Gastroesophageal sphincter (tissue), 4 donors: ENCODE results near the gene ZNF778. TPM values are rescaled to one million over a fixed set of nuclear protein-coding genes. Genes with fewer than 3 reads are reported as not detected.

ENCODE experiments used
- ATAC-seq: fragments of 150-250 bp; one replicate; pipeline ENCODE4 v1.9.1; 2016; ENCODE audit warnings: mild to moderate bottlenecking, moderate library complexity
- H3K27ac ChIP-seq, 4 donors: fragments of 200-600 bp; sonication (generic) in 3 of 4; 1 replicate in 3 of 4; 2 replicates in 1 of 4; pipeline ENCODE4 v1.5.1; 2016 to 2019
- H3K27me3 ChIP-seq: fragments of 200-600 bp; sonication (generic); one replicate; pipeline ENCODE4 v1.5.1; 2019
- H3K36me3 ChIP-seq, 2 donors: fragments of 200-600 bp; sonication (generic); one replicate each; pipeline ENCODE4 v1.5.1; 2019; ENCODE audit warnings: control low read depth in 1 of 2
- H3K4me1 ChIP-seq, 3 donors: fragments of 200-600 bp; sonication (generic); 1 replicate in 2 of 3; 2 replicates in 1 of 3; pipeline ENCODE4 v1.5.1; 2016 to 2019; ENCODE audit warnings: control low read depth in 2 of 3
- H3K4me3 ChIP-seq, 2 donors: fragments of 200-600 bp; sonication (generic); one replicate each; pipeline ENCODE4 v1.5.1; 2019; ENCODE audit warnings: mild to moderate bottlenecking in 1 of 2, moderate library complexity in 1 of 2
- H3K9me3 ChIP-seq, 3 donors: fragments of 200-600 bp; sonication (generic); one replicate each; pipeline ENCODE4 v1.5.1; 2017 to 2019; ENCODE audit warnings: control low read depth in 2 of 3
- CTCF ChIP-seq, 4 experiments: fragments of 200-600 bp in 2 of 4; fragments of 450-650 bp in 2 of 4; sonication (generic) in 1 of 4; IDR thresholded peaks; one replicate each; pipeline ENCODE4 v1.5.1; 2017 to 2019; ENCODE audit warnings: antibody characterized with exemption in 4 of 4, mild to moderate bottlenecking in 2 of 4, moderate library complexity in 2 of 4
- EP300 ChIP-seq: sonication (generic); formaldehyde crosslinking; IDR thresholded peaks from one replicate; pipeline ENCODE4 v1.6.1; 2017; ENCODE audit warnings: antibody characterized with exemption, mild to moderate bottlenecking
- POLR2A ChIP-seq, 2 donors: fragments of 450-650 bp; IDR thresholded peaks; one replicate each; pipeline ENCODE4 v1.6.1; 2017; ENCODE audit warnings: antibody characterized with exemption in 2 of 2, mild to moderate bottlenecking in 2 of 2, moderate library complexity in 1 of 2
- POLR2AphosphoS5 ChIP-seq: sonication (generic); formaldehyde crosslinking; IDR thresholded peaks from one replicate; pipeline ENCODE4 v1.6.1; 2017; ENCODE audit warnings: antibody characterized with exemption
- WGBS, 2 donors: methylation state at CpG; one replicate each; pipeline ENCODE4 v1.1.5; 2018; ENCODE audit warnings: low coverage in 1 of 2; 5-methylcytosine and 5-hydroxymethylcytosine counted together
- total RNA-seq, 4 donors: library from RNA; depleted of rRNA; stranded (reverse); fragments of >200 nt; gene quantifications; one replicate each; pipeline ENCODE4 v1.1.0, GENCODE V29; 2016

Gene ZNF778
- total RNA-seq, 4 donors from 2014 or later, result 11.1 to 28.0 (median 12.4) TPM

GRCh38 chr16:89193576-89194293 lies 23.8 kb upstream of the ZNF778 start:
- 67% methylated on average over 3 of the region's 38 CpGs; no CpG with 5 or more reads in 1 of the 2 donors for WGBS, 2 donors
- Histone ChIP-seq H3K36me3 (no peaks in the 10 kb centered on the region), H3K27ac (no peak overlapping the region), H3K4me3 (peak overlapping the region in 1 of 2 donors; percentile 56), H3K9me3 (no peaks in the 10 kb centered on the region), H3K4me1 (peaks cover 0 to 19% (median 6%) of the 10 kb centered on the region in 3 donors), H3K27me3 (peaks cover 34% of the 10 kb centered on the region)
- ATAC-seq, result no peak
- TF ChIP-seq POLR2AphosphoS5 (no peak), CTCF (IDR thresholded peaks at IDR 0.05) (no peak), EP300 (no peak), POLR2A (IDR thresholded peaks at IDR 0.05) (no peak)

GRCh38 chr16:89194340-89195311 lies 22.9 kb upstream of the ZNF778 start:
- no peaks in the 10 kb centered on the region for H3K36me3 ChIP-seq
- H3K9me3 ChIP-seq, result no peaks in the 10 kb centered on the region
- H3K4me1 ChIP-seq, result peaks cover 0 to 19% (median 6%) of the 10 kb centered on the region in 3 donors
- H3K4me3 ChIP-seq, result no peak overlapping the region
- peaks cover 43% of the 10 kb centered on the region for H3K27me3 ChIP-seq
- ATAC-seq, result no peak
- no peak overlapping the region for H3K27ac ChIP-seq
- no CpG with 5 or more reads among the region's 45 CpGs for WGBS, 2 donors
- TF ChIP-seq CTCF (IDR thresholded peaks at IDR 0.05), result no peak
- no peak for TF ChIP-seq POLR2AphosphoS5
- no peak for TF ChIP-seq POLR2A (IDR thresholded peaks at IDR 0.05)
- TF ChIP-seq EP300, result no peak

GRCh38 chr16:89195521-89196171 lies 21.9 kb upstream of the ZNF778 start:
- no peaks in the 10 kb centered on the region for H3K36me3 ChIP-seq
- no peaks in the 10 kb centered on the region for H3K9me3 ChIP-seq
- TF ChIP-seq CTCF (IDR thresholded peaks at IDR 0.05) (no peak), POLR2AphosphoS5 (no peak), EP300 (no peak), POLR2A (IDR thresholded peaks at IDR 0.05) (no peak)
- no peak overlapping the region for H3K27ac ChIP-seq
- peaks cover 53% of the 10 kb centered on the region for H3K27me3 ChIP-seq
- H3K4me1 ChIP-seq, result peaks cover 0 to 26% (median 11%) of the 10 kb centered on the region in 3 donors
- no peak overlapping the region for H3K4me3 ChIP-seq
- ATAC-seq, result no peak
- WGBS, 2 donors, result no CpG with 5 or more reads among the region's 21 CpGs

GRCh38 chr16:89197033-89197632 lies 20.4 kb upstream of the ZNF778 start:
- Histone ChIP-seq H3K4me1 (peaks cover 0 to 31% (median 12%) of the 10 kb centered on the region in 3 donors), H3K27ac (no peak overlapping the region), H3K36me3 (no peaks in the 10 kb centered on the region), H3K4me3 (no peak overlapping the region), H3K9me3 (no peaks in the 10 kb centered on the region), H3K27me3 (peaks cover 54% of the 10 kb centered on the region)
- no peak for ATAC-seq
- 85 to 100% methylated on average over 2 to 4 of the region's 13 CpGs for WGBS, 2 donors
- TF ChIP-seq POLR2A (IDR thresholded peaks at IDR 0.05) (no peak), CTCF (IDR thresholded peaks at IDR 0.05) (no peak)
